Muscle layer of colon (tissue), 2 donors: Measurements from ENCODE around the gene GRK1.

Experiments used
- H3K27ac ChIP-seq: one replicate; pipeline ENCODE4 v1.7.0; 2013; ENCODE audit warnings: low read depth, mild to moderate bottlenecking, low read length, moderate library complexity
- H3K27me3 ChIP-seq, 2 donors: one replicate each; pipeline ENCODE4 v1.7.0; 2013; ENCODE audit warnings: low read length in 2 of 2, mild to moderate bottlenecking in 2 of 2; ENCODE audit not compliant: insufficient read depth in 2 of 2, control insufficient read depth in 1 of 2
- H3K36me3 ChIP-seq: one replicate; pipeline ENCODE4 v1.7.0; 2013; ENCODE audit warnings: mild to moderate bottlenecking, low read length; ENCODE audit not compliant: insufficient read depth
- H3K4me1 ChIP-seq: one replicate; pipeline ENCODE4 v1.7.0; 2013; ENCODE audit warnings: mild to moderate bottlenecking, low read length; ENCODE audit not compliant: insufficient read depth
- H3K4me3 ChIP-seq, 2 donors: one replicate each; pipeline ENCODE4 v1.7.0; 2013; ENCODE audit warnings: low read length in 2 of 2, low read depth in 1 of 2, mild to moderate bottlenecking in 1 of 2, moderate library complexity in 1 of 2
- H3K9ac ChIP-seq: one replicate; pipeline ENCODE4 v1.7.0; 2013; ENCODE audit warnings: low read length
- H3K9me3 ChIP-seq: one replicate; pipeline ENCODE4 v1.7.0; 2013; ENCODE audit warnings: mild to moderate bottlenecking, low read length
- donor health status: abdominal sarcoma.
- donor health status: Adenocarcinoma of cecum.

The GRK1 gene

DNA sequence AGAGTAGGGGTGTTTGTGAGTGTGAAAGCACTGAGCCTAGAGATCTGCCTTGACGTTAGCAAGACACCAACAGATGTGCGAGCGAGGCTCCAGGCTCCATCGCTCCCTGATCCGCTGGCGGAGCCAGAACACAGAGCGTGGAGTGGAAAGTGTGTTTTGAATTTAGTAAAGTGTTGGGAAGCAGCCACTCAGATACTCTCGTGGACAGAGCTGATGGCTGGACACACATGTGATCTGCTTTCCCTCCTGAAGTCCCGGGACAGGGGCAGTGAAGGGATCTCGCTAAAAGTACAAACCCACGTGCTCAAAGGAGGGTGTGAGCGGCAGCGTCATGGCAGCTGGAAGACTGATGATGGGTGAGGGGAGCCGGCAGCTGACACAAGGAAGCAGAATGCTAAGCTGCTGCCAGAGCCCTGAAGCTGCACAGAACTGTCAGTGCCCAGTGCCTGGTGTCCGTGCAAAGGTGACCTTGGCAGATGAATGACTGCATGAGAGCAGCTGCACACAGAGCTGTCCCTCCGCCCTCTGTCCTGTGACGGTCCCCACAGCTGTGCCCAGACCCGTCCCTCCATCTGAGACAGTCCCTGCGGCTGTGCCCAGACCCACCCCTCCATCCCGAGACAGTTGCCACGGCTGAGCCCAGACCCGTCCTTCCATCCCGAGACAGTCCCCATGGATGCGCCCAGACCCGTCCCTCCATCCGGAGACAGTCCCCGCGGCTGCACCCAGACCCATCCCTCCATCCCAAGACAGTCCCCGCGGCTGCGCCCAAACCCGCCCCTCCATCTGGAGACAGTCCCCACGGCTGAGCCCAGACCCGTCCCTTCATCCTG is 62.4 kb downstream of the GRK1 start:
- H3K36me3 ChIP-seq: no peaks in the 10 kb centered on the region
- H3K9me3 ChIP-seq: no peaks in the 10 kb centered on the region
- no peak overlapping the region for H3K27ac ChIP-seq
- H3K27me3 ChIP-seq: peaks cover 0 to 25% of the 10 kb centered on the region in 2 donors
- no peak overlapping the region for H3K4me3 ChIP-seq
- H3K4me1 ChIP-seq: peaks cover 5% of the 10 kb centered on the region
- H3K9ac ChIP-seq: no peak overlapping the region

DNA sequence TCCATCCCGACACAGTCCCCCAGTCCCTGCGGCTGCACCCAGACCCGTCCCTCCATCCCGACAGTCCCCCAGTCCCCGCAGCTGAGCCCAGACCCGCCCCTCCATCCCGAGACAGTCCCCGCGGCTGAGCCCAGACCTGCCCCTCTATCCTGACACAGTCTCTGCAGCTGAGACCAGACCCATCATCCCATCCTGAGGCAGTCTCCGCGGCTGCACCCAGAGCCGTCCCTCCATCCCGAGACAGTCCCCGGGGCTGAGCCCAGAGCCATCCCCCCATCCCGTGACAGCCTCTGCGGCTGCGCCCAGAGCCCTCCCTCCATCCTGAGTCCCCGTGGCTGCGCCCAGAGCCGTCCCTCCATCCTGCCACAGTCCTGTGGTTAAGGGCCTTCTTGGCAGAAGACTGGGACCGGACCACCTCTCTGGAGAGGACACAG is 63.3 kb downstream of the GRK1 start:
- Histone ChIP-seq H3K36me3 (no peaks in the 10 kb centered on the region), H3K27ac (no peak overlapping the region), H3K4me1 (no peaks in the 10 kb centered on the region), H3K9me3 (no peaks in the 10 kb centered on the region), H3K27me3 (peaks cover 0 to 25% of the 10 kb centered on the region in 2 donors), H3K9ac (no peak overlapping the region), H3K4me3 (no peak overlapping the region)

DNA sequence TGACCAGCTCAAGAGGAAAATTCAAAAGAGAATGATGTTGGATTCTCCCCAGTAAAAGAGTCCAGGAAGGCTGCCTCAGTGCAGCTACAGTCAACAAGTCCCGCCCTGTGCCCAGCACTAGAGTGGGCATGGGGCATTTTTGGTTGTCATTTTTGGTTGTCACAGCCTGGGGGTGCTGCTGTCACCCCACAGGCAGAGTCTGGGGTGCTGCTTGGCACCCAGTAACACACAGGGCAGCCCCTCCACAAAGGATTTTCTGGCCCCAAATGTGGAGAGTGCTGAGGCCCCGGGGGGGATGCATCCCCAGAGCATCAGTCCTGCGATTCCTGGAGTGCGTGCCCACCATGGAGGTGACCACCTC is 63.8 kb downstream of the GRK1 start:
- Histone ChIP-seq H3K27me3 (peaks cover 0 to 25% of the 10 kb centered on the region in 2 donors), H3K9ac (no peak overlapping the region), H3K27ac (no peak overlapping the region), H3K9me3 (no peaks in the 10 kb centered on the region), H3K36me3 (no peaks in the 10 kb centered on the region), H3K4me1 (no peaks in the 10 kb centered on the region), H3K4me3 (no peak overlapping the region)

DNA sequence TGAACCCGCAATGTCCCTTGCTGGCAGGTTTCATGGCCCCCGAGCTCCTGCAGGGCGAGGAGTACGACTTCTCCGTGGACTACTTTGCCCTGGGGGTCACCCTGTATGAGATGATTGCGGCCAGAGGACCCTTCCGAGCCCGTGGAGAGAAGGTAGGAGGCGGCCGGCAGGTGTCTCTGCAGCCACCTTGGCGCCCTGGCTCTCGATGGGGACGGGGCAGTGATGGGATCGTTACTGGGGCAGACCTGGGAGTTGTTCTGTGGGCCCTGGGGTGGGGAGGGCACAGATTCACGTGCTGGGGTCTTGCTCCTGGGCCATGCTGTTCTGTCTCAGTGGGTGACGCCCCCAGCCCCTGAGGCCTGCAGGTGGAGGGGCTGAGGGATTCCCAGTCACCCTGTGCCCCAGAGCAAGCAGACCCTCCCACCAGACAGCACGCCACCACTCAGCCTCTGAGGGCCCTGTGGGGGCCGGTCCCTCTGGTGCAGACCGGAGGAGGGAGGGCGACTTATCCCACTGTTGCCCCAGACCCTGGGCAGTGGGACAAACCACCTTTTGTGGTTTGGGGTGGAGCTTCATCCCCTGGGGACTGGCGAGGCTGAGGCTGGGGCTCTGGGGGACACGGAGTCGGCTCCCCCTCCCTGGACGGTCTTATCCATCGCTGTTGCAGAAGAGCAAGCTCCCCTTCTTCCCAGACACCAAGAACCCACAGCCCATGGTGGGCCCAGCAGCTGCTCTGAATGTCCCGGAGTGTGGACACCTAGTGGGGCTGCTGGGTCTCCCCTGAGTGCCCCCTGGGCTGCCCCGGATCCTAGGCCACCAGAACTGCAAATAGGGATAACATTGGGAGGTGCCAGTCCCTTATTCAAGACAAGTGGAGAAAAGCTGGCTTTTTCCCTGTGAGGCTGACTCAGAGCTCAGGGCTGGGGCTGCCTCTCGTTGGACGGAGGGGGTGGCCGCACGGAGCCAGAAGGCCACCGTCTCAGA is 64.5 kb downstream of the GRK1 start:
- Histone ChIP-seq H3K4me1 (no peaks in the 10 kb centered on the region), H3K27ac (no peak overlapping the region), H3K27me3 (peaks cover 0 to 25% of the 10 kb centered on the region in 2 donors), H3K9me3 (no peaks in the 10 kb centered on the region), H3K4me3 (no peak overlapping the region), H3K36me3 (no peaks in the 10 kb centered on the region), H3K9ac (no peak overlapping the region)

DNA sequence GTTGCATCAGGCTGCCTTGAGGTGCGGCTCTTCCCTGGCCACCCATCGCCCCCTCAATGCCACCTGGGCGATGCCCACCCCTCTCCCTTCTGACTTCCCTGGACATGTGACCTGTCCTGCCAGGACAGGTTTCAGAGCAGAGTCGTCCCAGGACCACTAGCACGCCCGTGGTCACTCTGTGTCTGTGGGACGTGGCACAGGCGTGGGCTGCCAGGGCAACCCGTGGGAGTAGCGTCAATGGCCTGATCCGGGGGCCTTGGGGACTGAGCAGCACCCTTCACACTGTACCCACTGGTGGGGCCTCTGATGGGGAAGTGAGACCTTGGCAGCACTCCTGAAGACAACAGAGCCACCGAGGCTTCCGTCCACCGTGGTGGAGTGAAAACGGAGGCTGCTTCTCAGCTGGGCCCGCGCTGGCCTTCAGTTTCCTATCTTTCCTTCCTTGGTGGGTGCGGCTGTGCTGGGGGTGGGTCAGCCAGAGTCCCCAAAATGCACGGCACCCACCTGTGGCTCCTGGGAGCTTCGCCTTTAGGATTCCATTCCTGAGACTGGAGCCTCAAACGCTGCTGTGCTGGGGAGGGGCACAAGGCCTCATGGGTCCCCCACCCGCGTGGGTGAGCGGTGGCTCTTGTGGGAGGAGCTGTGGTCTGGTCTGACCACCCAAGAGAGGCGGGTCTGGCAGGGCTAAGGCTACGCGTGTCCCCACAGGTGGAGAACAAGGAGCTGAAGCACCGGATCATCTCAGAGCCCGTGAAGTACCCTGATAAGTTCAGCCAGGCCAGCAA is 65.3 kb downstream of the GRK1 start:
- no peaks in the 10 kb centered on the region for H3K36me3 ChIP-seq
- peaks cover 0 to 17% of the 10 kb centered on the region in 2 donors for H3K27me3 ChIP-seq
- no peaks in the 10 kb centered on the region for H3K9me3 ChIP-seq

DNA sequence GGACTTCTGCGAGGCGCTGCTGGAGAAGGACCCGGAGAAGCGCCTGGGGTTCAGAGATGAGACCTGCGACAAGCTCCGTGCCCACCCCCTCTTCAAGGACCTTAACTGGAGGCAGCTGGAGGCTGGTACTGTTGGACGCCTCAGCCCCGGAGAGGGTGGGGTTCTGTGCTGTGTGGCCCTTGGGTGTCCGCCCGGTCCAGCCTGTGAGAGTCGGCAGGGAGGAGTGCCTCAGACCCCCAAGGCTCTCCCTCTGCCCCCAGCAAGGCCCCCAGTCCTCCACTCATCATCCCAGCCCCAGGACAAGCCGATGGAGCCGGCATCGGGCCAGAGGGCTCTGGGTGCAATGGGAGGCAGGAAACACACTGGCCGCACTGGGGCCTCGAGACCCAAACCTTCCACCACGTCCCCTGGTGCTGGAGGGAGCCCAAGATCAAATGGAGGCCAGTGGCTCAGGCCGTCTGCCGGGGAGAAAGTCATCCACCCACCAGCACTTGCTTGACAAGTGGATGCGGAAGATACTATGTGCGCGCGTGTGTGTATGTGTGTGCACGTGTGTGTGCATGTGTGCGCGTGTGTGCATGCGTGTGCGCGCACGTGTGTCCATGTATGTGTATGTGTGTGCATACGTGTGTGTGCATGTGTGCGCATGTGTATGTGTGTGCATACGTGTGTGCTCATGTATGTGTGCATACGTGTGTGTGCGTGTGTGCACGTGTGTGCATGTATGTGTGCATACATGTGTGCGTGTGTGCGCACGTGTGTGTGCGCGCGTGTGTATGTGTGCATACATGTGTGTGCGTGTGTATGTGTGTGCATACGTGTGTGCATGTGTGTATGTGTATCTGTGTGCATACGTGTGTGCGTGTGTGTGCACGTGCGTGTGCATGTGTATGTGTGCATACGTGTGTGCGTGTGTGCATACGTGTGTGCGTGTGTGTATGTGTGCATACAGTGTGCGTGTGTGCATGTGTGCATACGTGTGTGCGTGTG is 66.2 kb downstream of the GRK1 start:
- no peaks in the 10 kb centered on the region for H3K4me1 ChIP-seq
- no peaks in the 10 kb centered on the region for H3K36me3 ChIP-seq
- peaks cover 0 to 17% of the 10 kb centered on the region in 2 donors for H3K27me3 ChIP-seq
- H3K4me3 ChIP-seq: no peak overlapping the region
- H3K9me3 ChIP-seq: no peaks in the 10 kb centered on the region
- H3K27ac ChIP-seq: no peak overlapping the region
- no peak overlapping the region for H3K9ac ChIP-seq

More for the DNA sequence above, 65.3 kb downstream of the GRK1 start:
- Histone ChIP-seq H3K4me1 (no peaks in the 10 kb centered on the region), H3K4me3 (no peak overlapping the region), H3K27ac (no peak overlapping the region), H3K9ac (no peak overlapping the region)

DNA sequence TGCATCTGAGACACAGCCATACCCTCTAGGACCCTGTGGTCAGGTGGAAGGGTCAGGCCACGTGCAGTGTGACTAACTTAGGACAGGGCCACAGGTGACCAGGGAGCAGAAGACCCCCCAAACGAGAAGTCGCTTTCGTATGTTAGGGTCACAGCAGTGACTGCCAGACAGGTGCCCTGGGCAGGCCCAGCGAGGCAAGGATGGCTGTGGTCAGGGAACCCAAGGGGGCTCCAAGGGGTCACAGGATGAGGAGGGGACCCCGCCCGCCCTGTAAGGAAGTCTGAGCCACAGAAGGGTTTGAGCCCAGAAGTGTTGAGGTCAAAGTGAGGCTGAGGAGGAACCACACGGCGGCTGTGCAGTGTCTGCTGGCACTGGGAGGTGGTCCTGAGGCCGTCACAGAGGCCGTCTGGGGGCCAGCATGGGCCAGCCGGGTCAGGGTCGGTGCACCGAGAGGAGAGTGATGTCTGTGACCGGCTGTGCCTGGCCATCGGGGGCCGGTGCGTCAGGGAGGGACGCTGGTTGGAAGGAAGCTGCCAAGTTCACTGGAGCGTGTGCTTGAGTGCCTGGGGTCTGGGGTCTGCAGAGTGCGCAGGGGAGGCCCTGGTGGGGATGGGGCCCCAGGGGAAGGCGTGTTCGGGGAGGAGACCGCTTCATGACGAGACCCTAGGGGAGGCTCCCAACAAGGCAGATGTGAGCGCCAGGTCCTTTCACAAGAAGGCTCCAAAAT is 67.2 kb downstream of the GRK1 start:
- Histone ChIP-seq H3K27ac (no peak overlapping the region), H3K4me3 (no peak overlapping the region), H3K9ac (no peak overlapping the region), H3K4me1 (no peaks in the 10 kb centered on the region), H3K9me3 (no peaks in the 10 kb centered on the region), H3K36me3 (no peaks in the 10 kb centered on the region), H3K27me3 (peaks cover 0 to 17% of the 10 kb centered on the region in 2 donors)

DNA sequence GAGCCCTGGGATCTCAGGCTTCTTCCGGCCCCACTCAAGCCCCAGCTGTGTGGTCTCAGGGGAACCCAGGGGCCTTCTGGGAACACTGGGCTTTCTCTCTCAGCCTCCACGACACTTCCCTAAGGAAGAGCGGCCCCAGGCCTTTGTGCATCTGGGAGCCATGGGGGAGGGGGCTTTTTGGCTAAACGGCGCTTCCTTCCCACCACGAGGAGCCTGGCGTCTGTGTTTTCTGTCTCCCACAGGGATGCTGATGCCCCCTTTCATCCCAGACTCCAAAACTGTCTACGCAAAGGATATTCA is 67.8 kb downstream of the GRK1 start:
- H3K36me3 ChIP-seq: no peaks in the 10 kb centered on the region
- no peaks in the 10 kb centered on the region for H3K4me1 ChIP-seq
- H3K27ac ChIP-seq: no peak overlapping the region
- H3K9ac ChIP-seq: no peak overlapping the region
- H3K27me3 ChIP-seq: peaks cover 0 to 17% of the 10 kb centered on the region in 2 donors
- no peaks in the 10 kb centered on the region for H3K9me3 ChIP-seq
- no peak overlapping the region for H3K4me3 ChIP-seq

DNA sequence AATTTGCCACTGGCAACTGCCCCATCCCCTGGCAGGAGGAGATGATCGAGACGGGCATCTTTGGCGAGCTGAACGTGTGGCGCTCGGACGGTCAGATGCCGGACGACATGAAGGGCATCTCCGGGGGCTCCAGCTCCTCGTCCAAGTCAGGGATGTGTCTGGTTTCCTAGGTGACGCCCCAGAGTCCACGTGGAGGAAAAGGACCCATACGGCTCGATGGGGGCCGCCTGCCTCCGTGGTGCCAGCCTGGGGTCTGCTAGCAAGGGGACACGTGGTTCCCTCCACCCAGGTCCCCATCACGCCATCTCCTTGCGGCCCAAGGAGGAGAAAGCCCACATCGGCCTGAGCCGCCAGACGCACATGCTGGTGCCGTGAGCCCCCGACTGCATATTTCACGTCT is 68.2 kb downstream of the GRK1 start:
- Histone ChIP-seq H3K9me3 (no peaks in the 10 kb centered on the region), H3K36me3 (no peaks in the 10 kb centered on the region), H3K4me3 (no peak overlapping the region), H3K4me1 (no peaks in the 10 kb centered on the region), H3K27ac (no peak overlapping the region), H3K9ac (no peak overlapping the region), H3K27me3 (peaks cover 0 to 18% of the 10 kb centered on the region in 2 donors)

DNA sequence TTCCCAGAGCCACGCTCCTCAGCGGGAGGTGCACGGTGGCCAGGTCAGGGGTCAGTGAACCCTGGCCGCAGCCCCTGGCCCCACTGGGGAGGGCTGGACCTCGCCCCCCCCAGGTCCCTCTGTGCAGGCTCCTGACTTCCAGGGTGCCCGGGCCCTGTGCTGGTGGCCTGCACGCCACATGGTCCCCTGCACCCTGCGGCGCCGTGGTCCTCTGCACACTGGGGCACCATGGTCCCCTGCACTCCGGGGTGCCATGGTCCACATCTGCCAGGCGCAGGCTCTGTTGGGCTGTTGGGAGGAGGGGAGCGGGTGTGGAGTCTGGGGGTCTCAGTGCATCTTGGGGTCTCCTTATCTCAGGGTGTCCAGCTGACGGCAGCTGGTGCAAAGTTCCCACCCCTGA is 68.7 kb downstream of the GRK1 start:
- H3K9ac ChIP-seq: no peak overlapping the region
- H3K27me3 ChIP-seq: peaks cover 0 to 14% of the 10 kb centered on the region in 2 donors
- H3K4me3 ChIP-seq: no peak overlapping the region
- no peaks in the 10 kb centered on the region for H3K9me3 ChIP-seq
- H3K36me3 ChIP-seq: no peaks in the 10 kb centered on the region
- H3K4me1 ChIP-seq: no peaks in the 10 kb centered on the region
- no peak overlapping the region for H3K27ac ChIP-seq
